HG03442 (cell line): ENCODE measurements around the gene FAM167B.

Source experiments
- ATAC-seq: cut with Tn5 transposase; IDR thresholded peaks from one replicate; pipeline ENCODE4 v1.9.1; 2021; ENCODE audit warnings: mild to moderate bottlenecking, moderate library complexity; ENCODE audit not compliant: unreplicated experiment

The FAM167B gene

GRCh38 chr1:32246888-32247273 lies at the start of gene FAM167B:
FAM167B (plus strand) TSS chr1:32247222; CDS start chr1:32247422, 200 bp downstream.
- ATAC-seq, result no peak

- no peak for ATAC-seq
Measured at GRCh38 chr1:32197837-32198236, 49.2 kb upstream of the FAM167B start.

- ATAC-seq, result no peak
Measured at GRCh38 chr1:32198237-32199042, 48.6 kb upstream of the FAM167B start.

- no peak for ATAC-seq
Measured at GRCh38 chr1:32199043-32199716, 47.8 kb upstream of the FAM167B start.

- ATAC-seq, result no peak
Measured at GRCh38 chr1:32199717-32200072, 47.3 kb upstream of the FAM167B start.

- no peak for ATAC-seq
Measured at GRCh38 chr1:32200226-32201010, 46.6 kb upstream of the FAM167B start, which contains the start of gene CCDC28B. CCDC28B (plus strand) TSS chr1:32200595; CDS start chr1:32201936, 1,341 bp downstream.

- ATAC-seq, result no peak
Measured at GRCh38 chr1:32201011-32201855, 45.8 kb upstream of the FAM167B start.

- no peak for ATAC-seq
Measured at GRCh38 chr1:32204943-32205361, 42.1 kb upstream of the FAM167B start.

- ATAC-seq, result no peak
Measured at GRCh38 chr1:32205401-32206370, 41.3 kb upstream of the FAM167B start, which contains the start of gene IQCC. IQCC (plus strand) TSS chr1:32205671; CDS start chr1:32205682, 11 bp downstream.

GRCh38 chr1:32208469-32208868 lies 38.6 kb upstream of the FAM167B start:
- no peak for ATAC-seq

GRCh38 chr1:32208891-32209328 lies 38.1 kb upstream of the FAM167B start, which contains the start of gene DCDC2B:
DCDC2B (plus strand) TSS chr1:32209089; CDS start chr1:32209094, 5 bp downstream.
- ATAC-seq, result no peak

- no peak for ATAC-seq
Measured at GRCh38 chr1:32215629-32216480, 31.2 kb upstream of the FAM167B start.

GRCh38 chr1:32216566-32216965 lies 30.5 kb upstream of the FAM167B start:
- no peak for ATAC-seq

- ATAC-seq, result no peak
Measured at GRCh38 chr1:32219022-32219421, 28.0 kb upstream of the FAM167B start.

GRCh38 chr1:32220746-32221580 lies 26.1 kb upstream of the FAM167B start:
- ATAC-seq, result no peak

- no peak for ATAC-seq
Measured at GRCh38 chr1:32221581-32221979, 25.4 kb upstream of the FAM167B start.
